Loucy (cell line): Measurements from ENCODE around the gene ARGLU1.

Experiments used
- EZH2phosphoT487 ChIP-seq: fragments of 200-600 bp; IDR thresholded peaks from 2 replicates; pipeline ENCODE4 v1.6.1; 2018; ENCODE audit warnings: antibody characterized with exemption, mild to moderate bottlenecking, moderate library complexity, borderline replicate concordance
- TF ChIP-seq, protein P1 (sequence below): fragments of 200-600 bp; sonication (generic); conservative IDR thresholded peaks from 2 replicates; pipeline ENCODE4 v1.5.1; 2014; ENCODE audit warnings: mild to moderate bottlenecking, antibody characterized with exemption, low read length

DNA sequence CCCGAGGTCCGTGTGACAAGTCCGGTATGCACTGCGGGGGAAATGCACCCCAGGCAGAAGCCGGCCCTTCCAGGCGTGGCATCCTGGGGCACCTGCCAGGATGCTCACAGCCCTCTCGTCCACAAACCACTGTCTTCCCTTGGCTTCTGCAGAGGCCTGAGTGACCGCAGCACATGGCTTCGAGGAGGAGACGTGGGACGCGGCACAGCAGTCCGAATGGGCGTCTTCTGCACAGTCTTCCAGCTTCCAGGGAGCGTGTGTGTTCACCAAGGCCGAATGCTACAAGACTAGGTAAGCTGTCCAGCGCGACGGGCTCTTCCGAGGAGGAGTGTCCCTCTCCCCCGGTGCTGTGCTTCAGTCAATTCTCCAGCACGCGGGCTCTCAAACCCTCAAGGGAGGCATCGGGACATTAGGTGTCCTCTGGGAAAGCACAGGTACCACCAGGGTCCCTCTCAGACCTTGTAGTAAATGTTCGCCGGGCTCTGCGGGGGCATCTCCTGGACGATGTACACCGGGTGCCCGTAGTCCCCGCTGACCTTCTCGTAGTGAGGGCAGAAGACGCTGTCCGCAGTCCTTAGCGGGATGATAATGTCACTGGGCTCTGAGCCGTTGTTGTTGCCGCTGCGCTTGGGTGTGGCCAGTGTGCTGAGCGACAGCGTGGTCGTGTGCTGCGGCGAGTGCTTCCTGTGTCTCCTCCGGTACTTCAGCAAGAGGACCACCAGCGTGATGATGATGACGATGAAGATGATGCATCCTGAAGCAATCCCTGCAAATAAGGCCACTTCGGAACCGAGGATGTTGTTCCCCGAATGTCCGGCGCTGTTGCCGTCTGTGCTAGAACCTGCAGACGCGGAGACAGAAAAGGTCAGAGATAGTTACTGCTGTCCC, 75.1 kb downstream of the ARGLU1 start:
- TF ChIP-seq, protein P1, sequence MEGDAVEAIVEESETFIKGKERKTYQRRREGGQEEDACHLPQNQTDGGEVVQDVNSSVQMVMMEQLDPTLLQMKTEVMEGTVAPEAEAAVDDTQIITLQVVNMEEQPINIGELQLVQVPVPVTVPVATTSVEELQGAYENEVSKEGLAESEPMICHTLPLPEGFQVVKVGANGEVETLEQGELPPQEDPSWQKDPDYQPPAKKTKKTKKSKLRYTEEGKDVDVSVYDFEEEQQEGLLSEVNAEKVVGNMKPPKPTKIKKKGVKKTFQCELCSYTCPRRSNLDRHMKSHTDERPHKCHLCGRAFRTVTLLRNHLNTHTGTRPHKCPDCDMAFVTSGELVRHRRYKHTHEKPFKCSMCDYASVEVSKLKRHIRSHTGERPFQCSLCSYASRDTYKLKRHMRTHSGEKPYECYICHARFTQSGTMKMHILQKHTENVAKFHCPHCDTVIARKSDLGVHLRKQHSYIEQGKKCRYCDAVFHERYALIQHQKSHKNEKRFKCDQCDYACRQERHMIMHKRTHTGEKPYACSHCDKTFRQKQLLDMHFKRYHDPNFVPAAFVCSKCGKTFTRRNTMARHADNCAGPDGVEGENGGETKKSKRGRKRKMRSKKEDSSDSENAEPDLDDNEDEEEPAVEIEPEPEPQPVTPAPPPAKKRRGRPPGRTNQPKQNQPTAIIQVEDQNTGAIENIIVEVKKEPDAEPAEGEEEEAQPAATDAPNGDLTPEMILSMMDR = no peak
- TF ChIP-seq EZH2phosphoT487 = no peak
